ENCODE data around the gene OMP.
"Not testable (repeated sequence)": the region's sequence is repeated elsewhere in the genome, so short reads cannot be mapped to it uniquely, and the experiment has no call there.

Gene OMP

GRCh38 chr11:77102246-77103210 is at the start of gene OMP:
TSS of gene OMP (plus strand) at chr11:77102840. CDS start at chr11:77102840, 0 bp downstream.
- Histone ChIP-seq H3K4me1 (ENCODE audit: control insufficient read depth, insufficient read depth, low read length) (no peaks in the 10 kb centered on the region), H3K9ac (ENCODE audit: low read depth, low read length) (no peak within 1 kb of the TSS), H3K9me3 (ENCODE audit: control insufficient read depth, insufficient read depth, low read length) (no peaks in the 10 kb centered on the region), H3K27me3 (ENCODE audit: control insufficient read depth, insufficient read depth, low read length) (no peaks in the 10 kb centered on the region), H3K36me3 (ENCODE audit: control insufficient read depth, insufficient read depth, low read length) (no peaks in the 10 kb centered on the region), H3K4me3 (ENCODE audit: low read depth, low read length) (no peak within 1 kb of the TSS)

DNA sequence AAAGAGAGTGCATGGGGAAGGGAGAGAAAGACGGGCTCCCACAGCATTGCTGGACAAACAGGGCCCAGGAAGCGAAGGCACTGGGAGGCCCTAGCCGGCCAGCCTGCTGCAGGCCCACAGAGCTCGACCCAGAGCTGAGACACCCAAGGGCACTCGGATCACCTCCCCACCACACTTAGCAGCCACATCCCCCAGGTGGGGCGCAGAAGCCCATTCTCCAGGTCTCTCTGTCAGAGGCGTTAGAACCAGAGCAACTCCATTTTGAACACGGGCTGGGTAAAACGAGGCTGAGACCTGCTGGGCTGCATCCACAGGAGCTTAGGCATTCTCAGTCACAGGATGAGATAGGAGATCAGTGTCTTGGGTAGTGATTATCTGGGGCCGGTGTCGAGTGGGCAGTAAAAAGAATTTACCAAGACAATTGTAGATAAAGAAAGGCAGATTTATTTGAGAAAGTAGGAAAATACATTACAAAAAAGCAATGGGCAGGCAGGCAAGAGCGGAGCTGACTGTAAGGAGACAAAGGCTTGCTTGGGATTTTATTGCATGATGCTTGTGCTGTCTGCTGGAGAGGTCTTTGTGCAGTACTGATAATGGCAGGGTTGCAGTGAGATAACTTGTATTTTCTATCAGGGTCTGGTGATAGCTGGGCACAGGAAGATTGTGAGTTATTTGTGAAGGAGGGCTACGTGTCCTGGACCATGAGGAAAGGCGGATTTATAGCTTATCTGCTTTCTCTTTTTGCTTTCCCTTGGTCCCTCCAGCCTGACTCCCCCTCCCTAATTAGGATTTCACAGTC is 49.2 kb upstream of the OMP start:
- H3K36me3 ChIP-seq (ENCODE audit: control insufficient read depth, insufficient read depth, low read length), result no peaks in the 10 kb centered on the region
- no peak overlapping the region for H3K4me3 ChIP-seq (ENCODE audit: low read depth, low read length)
- H3K4me1 ChIP-seq (ENCODE audit: control insufficient read depth, insufficient read depth, low read length), result no peaks in the 10 kb centered on the region
- H3K9me3 ChIP-seq (ENCODE audit: control insufficient read depth, insufficient read depth, low read length), result no peaks in the 10 kb centered on the region
- no peak overlapping the region for H3K9ac ChIP-seq (ENCODE audit: low read depth, low read length)
- no peaks in the 10 kb centered on the region for H3K27me3 ChIP-seq (ENCODE audit: control insufficient read depth, insufficient read depth, low read length)

DNA sequence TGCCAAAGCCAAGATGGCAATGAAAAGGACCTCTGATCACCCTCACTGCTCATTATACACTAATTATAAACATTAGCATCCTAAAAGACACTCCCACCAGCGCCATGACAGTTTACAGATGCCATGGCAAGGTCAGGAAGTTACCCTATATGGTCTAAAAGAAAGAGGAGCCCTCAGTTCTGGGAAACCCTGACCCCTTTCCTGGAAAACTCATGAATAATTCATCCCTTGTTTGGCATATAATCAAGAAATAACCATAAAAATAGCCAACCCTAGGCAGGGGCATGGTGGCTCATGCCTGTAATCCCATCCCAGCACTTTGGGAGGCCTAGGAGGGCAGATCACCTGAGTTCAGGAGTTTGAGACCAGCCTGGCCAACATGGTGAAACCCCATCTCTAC is 48.6 kb upstream of the OMP start:
- H3K9ac ChIP-seq (ENCODE audit: low read depth, low read length), result no peak overlapping the region
- H3K4me1 ChIP-seq (ENCODE audit: control insufficient read depth, insufficient read depth, low read length), result no peaks in the 10 kb centered on the region
- no peaks in the 10 kb centered on the region for H3K9me3 ChIP-seq (ENCODE audit: control insufficient read depth, insufficient read depth, low read length)
- H3K27me3 ChIP-seq (ENCODE audit: control insufficient read depth, insufficient read depth, low read length), result no peaks in the 10 kb centered on the region
- H3K36me3 ChIP-seq (ENCODE audit: control insufficient read depth, insufficient read depth, low read length), result no peaks in the 10 kb centered on the region
- no peak overlapping the region for H3K4me3 ChIP-seq (ENCODE audit: low read depth, low read length)

- no peak overlapping the region for H3K9ac ChIP-seq (ENCODE audit: low read depth, low read length)
- no peak overlapping the region for H3K4me3 ChIP-seq (ENCODE audit: low read depth, low read length)
- no peaks in the 10 kb centered on the region for H3K27me3 ChIP-seq (ENCODE audit: control insufficient read depth, insufficient read depth, low read length)
- no peaks in the 10 kb centered on the region for H3K9me3 ChIP-seq (ENCODE audit: control insufficient read depth, insufficient read depth, low read length)
- H3K4me1 ChIP-seq (ENCODE audit: control insufficient read depth, insufficient read depth, low read length), result peaks cover 5% of the 10 kb centered on the region
- no peaks in the 10 kb centered on the region for H3K36me3 ChIP-seq (ENCODE audit: control insufficient read depth, insufficient read depth, low read length)
Observed at GRCh38 chr11:77055101-77055561, 47.5 kb upstream of the OMP start.

DNA sequence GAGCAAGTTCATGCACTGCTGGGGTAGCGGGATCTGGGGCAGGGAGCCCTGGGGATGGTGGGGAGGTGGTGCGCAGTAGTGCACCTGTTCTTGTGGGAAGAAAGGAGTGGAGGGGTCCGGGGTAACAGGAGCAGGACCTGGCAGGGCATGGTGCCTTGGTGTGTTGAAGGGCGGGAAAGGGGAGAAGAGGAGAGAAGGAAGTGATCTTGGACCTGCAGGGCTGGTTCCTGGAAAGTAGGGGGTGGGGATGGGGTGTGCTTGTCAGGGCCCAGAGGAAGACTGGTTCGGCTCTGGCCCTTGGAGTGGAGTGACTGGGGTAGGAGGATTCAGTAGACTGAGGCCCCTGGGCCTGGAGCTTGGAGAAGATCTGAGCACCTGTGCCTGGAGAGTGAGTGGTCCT is 46.7 kb upstream of the OMP start:
- Histone ChIP-seq H3K9me3 (ENCODE audit: control insufficient read depth, insufficient read depth, low read length) (no peaks in the 10 kb centered on the region), H3K9ac (ENCODE audit: low read depth, low read length) (no peak overlapping the region), H3K27me3 (ENCODE audit: control insufficient read depth, insufficient read depth, low read length) (no peaks in the 10 kb centered on the region), H3K4me3 (ENCODE audit: low read depth, low read length) (no peak overlapping the region), H3K4me1 (ENCODE audit: control insufficient read depth, insufficient read depth, low read length) (peaks cover 5% of the 10 kb centered on the region), H3K36me3 (ENCODE audit: control insufficient read depth, insufficient read depth, low read length) (no peaks in the 10 kb centered on the region)

DNA sequence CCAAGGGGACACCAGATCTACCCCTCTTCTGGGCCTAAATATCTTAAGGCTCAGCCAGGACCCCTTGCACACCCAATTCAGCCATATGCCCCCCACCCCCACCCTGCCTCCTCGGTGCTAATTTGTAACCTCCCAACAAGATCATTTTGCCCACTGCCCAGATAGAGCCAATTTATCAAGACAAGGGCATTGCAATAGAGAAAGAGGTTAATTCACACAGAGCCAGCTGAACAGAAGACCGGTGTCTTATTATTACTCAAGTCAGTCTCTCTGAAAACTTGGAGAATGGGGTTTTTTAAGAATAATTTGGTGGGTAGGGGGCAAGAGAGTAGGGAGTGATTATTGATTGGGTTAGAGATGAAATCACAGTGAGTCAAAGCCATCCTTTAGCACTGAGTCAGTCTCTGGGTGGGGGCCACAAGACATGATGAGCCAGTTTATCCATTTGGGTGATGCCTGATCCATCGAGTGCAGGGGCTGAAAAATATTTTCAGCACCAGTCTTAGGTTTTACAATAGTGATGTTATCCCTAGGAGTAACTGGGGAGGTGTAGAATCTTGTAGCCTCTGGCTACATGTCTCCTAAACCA is 45.7 kb upstream of the OMP start:
- H3K9ac ChIP-seq (ENCODE audit: low read depth, low read length), result no peak overlapping the region

GRCh38 chr11:77057938-77058474 is 44.6 kb upstream of the OMP start:
- Histone ChIP-seq H3K4me1 (ENCODE audit: control insufficient read depth, insufficient read depth, low read length) (peaks cover 5% of the 10 kb centered on the region), H3K4me3 (ENCODE audit: low read depth, low read length) (no peak overlapping the region), H3K9me3 (ENCODE audit: control insufficient read depth, insufficient read depth, low read length) (no peaks in the 10 kb centered on the region), H3K36me3 (ENCODE audit: control insufficient read depth, insufficient read depth, low read length) (no peaks in the 10 kb centered on the region), H3K27me3 (ENCODE audit: control insufficient read depth, insufficient read depth, low read length) (no peaks in the 10 kb centered on the region), H3K9ac (ENCODE audit: low read depth, low read length) (no peak overlapping the region)

More for the DNA sequence above, 45.7 kb upstream of the OMP start:
- H3K4me3 ChIP-seq (ENCODE audit: low read depth, low read length), result no peak overlapping the region
- peaks cover 5% of the 10 kb centered on the region for H3K4me1 ChIP-seq (ENCODE audit: control insufficient read depth, insufficient read depth, low read length)
- no peaks in the 10 kb centered on the region for H3K36me3 ChIP-seq (ENCODE audit: control insufficient read depth, insufficient read depth, low read length)
- H3K27me3 ChIP-seq (ENCODE audit: control insufficient read depth, insufficient read depth, low read length), result no peaks in the 10 kb centered on the region
- H3K9me3 ChIP-seq (ENCODE audit: control insufficient read depth, insufficient read depth, low read length), result no peaks in the 10 kb centered on the region

DNA sequence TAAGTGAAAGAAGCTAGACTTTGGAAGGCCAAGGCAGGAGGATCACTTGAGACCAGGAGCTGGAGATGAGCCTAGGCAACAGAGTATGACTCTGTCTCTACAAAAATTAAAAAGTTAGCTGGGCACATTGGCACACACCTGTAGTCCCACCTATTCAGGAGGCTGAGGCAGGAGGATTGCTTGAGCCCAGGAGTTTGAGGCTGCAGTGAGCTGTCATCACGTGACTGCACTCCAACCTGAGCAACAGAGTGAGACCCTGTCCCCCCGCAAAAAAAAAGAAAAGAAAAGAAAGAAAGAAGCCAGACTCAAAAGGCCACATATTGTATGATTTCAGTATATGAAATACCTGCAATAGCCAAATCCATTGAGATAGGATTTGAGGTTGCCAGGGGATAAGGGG is 43.7 kb upstream of the OMP start:
- Histone ChIP-seq H3K27me3 (ENCODE audit: control insufficient read depth, insufficient read depth, low read length) (no peaks in the 10 kb centered on the region), H3K9ac (ENCODE audit: low read depth, low read length) (no peak overlapping the region), H3K4me1 (ENCODE audit: control insufficient read depth, insufficient read depth, low read length) (peaks cover 5% of the 10 kb centered on the region), H3K36me3 (ENCODE audit: control insufficient read depth, insufficient read depth, low read length) (no peaks in the 10 kb centered on the region), H3K4me3 (ENCODE audit: low read depth, low read length) (no peak overlapping the region), H3K9me3 (ENCODE audit: control insufficient read depth, insufficient read depth, low read length) (no peaks in the 10 kb centered on the region)

DNA sequence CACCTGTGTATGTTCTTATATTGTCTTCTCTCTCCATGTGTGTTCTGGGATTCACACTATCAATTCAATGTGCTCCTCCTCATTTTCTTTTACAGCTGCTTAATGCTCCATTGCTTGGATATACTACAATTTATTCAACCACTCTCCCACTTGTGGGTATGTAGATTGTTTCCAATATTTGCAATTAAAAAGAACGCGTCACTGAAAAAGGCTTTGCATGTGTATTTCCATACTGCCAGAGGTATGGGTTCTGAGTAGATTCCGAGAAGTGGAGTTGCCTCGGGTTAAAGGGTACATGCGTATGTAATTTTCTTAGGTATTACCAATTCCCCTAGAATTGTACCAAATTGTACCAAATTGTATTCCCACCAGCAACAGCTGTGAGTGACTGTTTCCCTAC is 42.8 kb upstream of the OMP start:
- Histone ChIP-seq H3K36me3 (ENCODE audit: control insufficient read depth, insufficient read depth, low read length) (no peaks in the 10 kb centered on the region), H3K4me1 (ENCODE audit: control insufficient read depth, insufficient read depth, low read length) (peaks cover 5% of the 10 kb centered on the region), H3K4me3 (ENCODE audit: low read depth, low read length) (no peak overlapping the region), H3K27me3 (ENCODE audit: control insufficient read depth, insufficient read depth, low read length) (peaks cover 2% of the 10 kb centered on the region), H3K9ac (ENCODE audit: low read depth, low read length) (no peak overlapping the region), H3K9me3 (ENCODE audit: control insufficient read depth, insufficient read depth, low read length) (no peaks in the 10 kb centered on the region)

DNA sequence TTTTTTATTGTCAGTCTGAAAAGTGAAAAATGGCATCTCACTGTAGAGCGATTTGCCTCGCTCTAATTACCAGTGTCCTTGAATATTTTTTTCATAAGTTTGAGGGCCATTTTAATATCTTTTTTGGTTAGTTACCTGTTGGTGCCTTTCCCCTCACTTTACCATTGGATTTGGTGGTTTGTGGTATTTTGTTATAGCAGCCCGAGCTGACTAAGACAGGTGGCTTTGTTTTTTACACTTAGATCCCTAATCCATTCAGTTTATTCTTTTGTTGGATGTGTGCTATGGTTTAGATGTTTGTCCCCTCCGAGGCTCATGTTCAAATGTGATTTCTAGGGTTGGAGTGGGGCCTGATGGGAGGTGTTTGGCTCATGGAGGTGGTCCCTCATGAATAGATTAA is 42.4 kb upstream of the OMP start:
- no peaks in the 10 kb centered on the region for H3K36me3 ChIP-seq (ENCODE audit: control insufficient read depth, insufficient read depth, low read length)
- no peak overlapping the region for H3K9ac ChIP-seq (ENCODE audit: low read depth, low read length)
- H3K4me3 ChIP-seq (ENCODE audit: low read depth, low read length), result no peak overlapping the region
- peaks cover 6% of the 10 kb centered on the region for H3K27me3 ChIP-seq (ENCODE audit: control insufficient read depth, insufficient read depth, low read length)
- no peaks in the 10 kb centered on the region for H3K9me3 ChIP-seq (ENCODE audit: control insufficient read depth, insufficient read depth, low read length)
- H3K4me1 ChIP-seq (ENCODE audit: control insufficient read depth, insufficient read depth, low read length), result peaks cover 5% of the 10 kb centered on the region

GRCh38 chr11:77061258-77061657 is 41.4 kb upstream of the OMP start:
- H3K36me3 ChIP-seq (ENCODE audit: control insufficient read depth, insufficient read depth, low read length); H3K4me1 ChIP-seq (ENCODE audit: control insufficient read depth, insufficient read depth, low read length); H3K9me3 ChIP-seq (ENCODE audit: control insufficient read depth, insufficient read depth, low read length); H3K27me3 ChIP-seq (ENCODE audit: control insufficient read depth, insufficient read depth, low read length); H3K9ac ChIP-seq (ENCODE audit: low read depth, low read length); H3K4me3 ChIP-seq (ENCODE audit: low read depth, low read length): not testable (repeated sequence)

All from iPS-15b (cell line).